NCI-H446 (cell line): ENCODE results near the gene CABLES1.

Experiments
- DNase-seq, 2 experiments: peaks; one replicate each; lab custom pipeline; 2025; lab: John Stamatoyannopoulos, UW

CABLES1 gene

GRCh38 chr18:23301972-23302371, 166.7 kb downstream of the CABLES1 start:
- DNase-seq = no peak

- DNase-seq = no peak
Measured at GRCh38 chr18:23302511-23302850, 167.2 kb downstream of the CABLES1 start.

GRCh38 chr18:23302851-23303527, 167.7 kb downstream of the CABLES1 start:
- no peak for DNase-seq

- DNase-seq = no peak
Measured at GRCh38 chr18:23306822-23307221, 171.5 kb downstream of the CABLES1 start.

- no peak for DNase-seq
Measured at GRCh38 chr18:23307567-23308295, 172.4 kb downstream of the CABLES1 start.
